ENCODE data around the gene EARS2. TPM values are rescaled to one million over a fixed set of nuclear protein-coding genes. Genes with fewer than 3 reads are reported as not detected.

The EARS2 gene
- total and polyA plus RNA-seq, 2 donors (not counting 1 experiment from before 2014, with no cell fraction given) = 27.3 to 40.3 TPM

DNA sequence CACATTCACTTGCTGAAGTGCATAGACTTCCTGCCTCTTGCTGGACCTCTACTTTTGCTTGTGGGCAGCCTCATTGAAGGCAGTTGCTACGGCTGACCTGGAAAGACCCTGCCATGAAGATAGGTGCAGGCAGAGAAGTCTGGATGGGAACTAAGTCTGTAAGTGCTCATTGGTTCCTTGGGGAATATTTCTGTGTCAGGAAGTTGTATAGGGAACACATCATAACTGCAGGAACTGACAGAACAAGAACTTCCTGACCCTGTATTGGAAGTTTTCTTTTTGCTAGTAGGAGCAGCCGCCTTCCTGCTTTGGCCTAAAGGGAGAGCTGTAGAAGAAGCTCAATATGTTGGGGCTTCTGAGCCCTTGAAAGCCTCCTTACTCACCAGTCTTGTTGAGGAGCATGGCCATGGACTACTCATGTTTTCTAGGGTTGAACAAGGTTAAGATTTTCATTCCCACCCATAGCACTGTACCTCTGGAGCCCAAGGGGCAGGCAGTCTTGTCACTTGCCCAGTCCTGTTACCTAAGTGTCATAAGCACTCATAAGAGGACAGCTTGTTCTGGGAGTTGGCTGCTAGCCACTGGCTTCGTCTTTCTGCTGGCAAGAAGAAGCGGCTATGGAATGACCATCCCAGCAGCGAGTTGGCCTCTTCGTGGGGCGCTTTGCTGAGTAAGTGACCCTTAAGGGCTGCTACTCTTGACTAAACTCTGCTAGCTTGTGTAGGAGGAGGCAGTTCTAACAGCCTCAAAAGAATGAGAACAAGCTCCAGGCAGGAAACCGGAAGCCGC, 7.6 kb upstream of the EARS2 start:
- Histone ChIP-seq H2AFZ (ENCODE audit: low read length) (no peak overlapping the region), H3K4me3 (replicated peaks in 1 of 4; ENCODE audit: control extremely low read depth in 1 of 4, insufficient read depth in 1 of 4, low read depth in 3 of 4, low read length in 4 of 4) (no peak overlapping the region), H3K9me3 (ENCODE audit: control insufficient read depth, insufficient read depth, low read depth, low read length) (no peaks in the 10 kb centered on the region), H3K36me3 (ENCODE audit: control insufficient read depth, insufficient read depth, low read length) (peaks cover 24% of the 10 kb centered on the region), H3K9ac (ENCODE audit: insufficient read depth, low read length) (no peak overlapping the region), H3K4me1 (ENCODE audit: control insufficient read depth, extremely low read depth, insufficient read depth, low read length) (no peaks in the 10 kb centered on the region), H3K27me3 (ENCODE audit: control insufficient read depth, insufficient read depth, low read length) (no peaks in the 10 kb centered on the region), H3K4me2 (ENCODE audit: extremely low read depth, insufficient read depth, low read length) (no peak overlapping the region), H4K20me1 (ENCODE audit: control insufficient read depth, extremely low read depth, insufficient read depth, low read length) (no peaks in the 10 kb centered on the region), H3K27ac (ENCODE audit: insufficient read depth, low read length) (no peak overlapping the region), H3K79me2 (ENCODE audit: control insufficient read depth, insufficient read depth, low read length) (peaks cover 14% of the 10 kb centered on the region)
- TF ChIP-seq, protein P1, sequence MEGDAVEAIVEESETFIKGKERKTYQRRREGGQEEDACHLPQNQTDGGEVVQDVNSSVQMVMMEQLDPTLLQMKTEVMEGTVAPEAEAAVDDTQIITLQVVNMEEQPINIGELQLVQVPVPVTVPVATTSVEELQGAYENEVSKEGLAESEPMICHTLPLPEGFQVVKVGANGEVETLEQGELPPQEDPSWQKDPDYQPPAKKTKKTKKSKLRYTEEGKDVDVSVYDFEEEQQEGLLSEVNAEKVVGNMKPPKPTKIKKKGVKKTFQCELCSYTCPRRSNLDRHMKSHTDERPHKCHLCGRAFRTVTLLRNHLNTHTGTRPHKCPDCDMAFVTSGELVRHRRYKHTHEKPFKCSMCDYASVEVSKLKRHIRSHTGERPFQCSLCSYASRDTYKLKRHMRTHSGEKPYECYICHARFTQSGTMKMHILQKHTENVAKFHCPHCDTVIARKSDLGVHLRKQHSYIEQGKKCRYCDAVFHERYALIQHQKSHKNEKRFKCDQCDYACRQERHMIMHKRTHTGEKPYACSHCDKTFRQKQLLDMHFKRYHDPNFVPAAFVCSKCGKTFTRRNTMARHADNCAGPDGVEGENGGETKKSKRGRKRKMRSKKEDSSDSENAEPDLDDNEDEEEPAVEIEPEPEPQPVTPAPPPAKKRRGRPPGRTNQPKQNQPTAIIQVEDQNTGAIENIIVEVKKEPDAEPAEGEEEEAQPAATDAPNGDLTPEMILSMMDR (conservative IDR thresholded peaks at IDR 0.05 in 1 of 2, IDR thresholded peaks at IDR 0.05 in 1 of 2; ENCODE audit: low read depth in 1 of 2, low read length in 2 of 2) = no peak
- TF ChIP-seq EZH2 (IDR thresholded peaks at IDR 0.05; ENCODE audit: low read length, missing control alignments) = no peak
- DNase-seq (ENCODE audit: low read depth in 2 of 2) = peak in 1 of 2 donors; percentile 11

DNA sequence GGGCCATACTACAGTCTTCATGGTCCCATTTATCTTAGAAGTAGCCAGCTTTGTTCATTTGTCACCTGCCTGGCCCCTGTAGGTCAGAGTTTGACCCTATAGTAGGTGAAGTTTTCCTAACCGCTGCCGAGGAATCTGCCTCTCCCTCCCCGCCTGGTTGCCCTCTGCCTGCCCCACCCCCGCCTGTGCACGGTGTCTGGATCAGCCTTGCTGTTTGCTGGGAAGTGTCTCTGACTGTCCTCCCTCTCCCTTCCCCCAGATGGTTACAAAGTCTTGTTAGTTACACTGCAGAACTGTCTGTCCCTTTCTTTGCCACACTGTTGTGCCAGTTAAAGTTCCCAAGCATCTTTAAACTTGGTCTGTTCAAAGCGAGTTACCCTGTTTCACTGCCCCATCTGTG, 6.0 kb upstream of the EARS2 start:
- no peaks in the 10 kb centered on the region for H3K27me3 ChIP-seq (ENCODE audit: control insufficient read depth, insufficient read depth, low read length)
- H3K9me3 ChIP-seq (ENCODE audit: control insufficient read depth, insufficient read depth, low read depth, low read length) = no peaks in the 10 kb centered on the region
- peaks cover 26% of the 10 kb centered on the region for H3K36me3 ChIP-seq (ENCODE audit: control insufficient read depth, insufficient read depth, low read length)
- H2AFZ ChIP-seq (ENCODE audit: low read length) = no peak overlapping the region
- no peaks in the 10 kb centered on the region for H3K4me1 ChIP-seq (ENCODE audit: control insufficient read depth, extremely low read depth, insufficient read depth, low read length)
- H3K27ac ChIP-seq (ENCODE audit: insufficient read depth, low read length) = no peak overlapping the region
- no peak for DNase-seq (ENCODE audit: low read depth in 2 of 2)
- H3K4me3 ChIP-seq (replicated peaks in 1 of 4; ENCODE audit: control extremely low read depth in 1 of 4, insufficient read depth in 1 of 4, low read depth in 3 of 4, low read length in 4 of 4) = no peak overlapping the region
- TF ChIP-seq, protein P1 (conservative IDR thresholded peaks at IDR 0.05 in 1 of 2, IDR thresholded peaks at IDR 0.05 in 1 of 2; ENCODE audit: low read depth in 1 of 2, low read length in 2 of 2) = no peak
- TF ChIP-seq EZH2 (IDR thresholded peaks at IDR 0.05; ENCODE audit: low read length, missing control alignments) = no peak
- H3K79me2 ChIP-seq (ENCODE audit: control insufficient read depth, insufficient read depth, low read length) = peaks cover 30% of the 10 kb centered on the region
- no peak overlapping the region for H3K9ac ChIP-seq (ENCODE audit: insufficient read depth, low read length)
- no peak overlapping the region for H3K4me2 ChIP-seq (ENCODE audit: extremely low read depth, insufficient read depth, low read length)
- no peaks in the 10 kb centered on the region for H4K20me1 ChIP-seq (ENCODE audit: control insufficient read depth, extremely low read depth, insufficient read depth, low read length)

DNA sequence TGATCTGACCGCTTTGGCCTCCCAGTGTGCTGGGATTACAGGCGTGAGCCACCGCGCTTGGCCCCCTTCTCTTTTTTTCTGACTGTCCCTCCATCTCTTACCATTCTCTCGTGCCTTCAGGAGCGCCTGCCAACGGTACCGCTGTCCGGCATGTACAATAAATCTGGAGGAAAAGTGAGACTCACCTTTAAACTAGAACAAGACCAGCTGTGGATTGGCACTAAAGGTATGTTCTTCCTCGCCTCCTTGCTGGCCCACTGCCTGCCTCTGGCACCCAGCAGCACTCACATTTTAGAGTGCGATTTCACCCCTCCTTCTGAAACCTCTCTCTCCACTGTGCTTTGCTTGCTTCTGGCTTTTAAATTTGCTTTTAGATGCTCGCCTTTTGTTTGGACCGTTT, 5.4 kb upstream of the EARS2 start:
- no peak overlapping the region for H3K4me2 ChIP-seq (ENCODE audit: extremely low read depth, insufficient read depth, low read length)
- no peak overlapping the region for H3K4me3 ChIP-seq (replicated peaks in 1 of 4; ENCODE audit: control extremely low read depth in 1 of 4, insufficient read depth in 1 of 4, low read depth in 3 of 4, low read length in 4 of 4)
- peaks cover 34% of the 10 kb centered on the region for H3K79me2 ChIP-seq (ENCODE audit: control insufficient read depth, insufficient read depth, low read length)
- H3K36me3 ChIP-seq (ENCODE audit: control insufficient read depth, insufficient read depth, low read length) = peaks cover 26% of the 10 kb centered on the region
- no peaks in the 10 kb centered on the region for H3K9me3 ChIP-seq (ENCODE audit: control insufficient read depth, insufficient read depth, low read depth, low read length)
- no peak overlapping the region for H2AFZ ChIP-seq (ENCODE audit: low read length)
- no peaks in the 10 kb centered on the region for H3K27me3 ChIP-seq (ENCODE audit: control insufficient read depth, insufficient read depth, low read length)
- no peak for DNase-seq (ENCODE audit: low read depth in 2 of 2)
- H3K9ac ChIP-seq (ENCODE audit: insufficient read depth, low read length) = no peak overlapping the region
- H4K20me1 ChIP-seq (ENCODE audit: control insufficient read depth, extremely low read depth, insufficient read depth, low read length) = no peaks in the 10 kb centered on the region
- H3K27ac ChIP-seq (ENCODE audit: insufficient read depth, low read length) = no peak overlapping the region
- TF ChIP-seq EZH2 (IDR thresholded peaks at IDR 0.05; ENCODE audit: low read length, missing control alignments) = no peak
- TF ChIP-seq, protein P1 (conservative IDR thresholded peaks at IDR 0.05 in 1 of 2, IDR thresholded peaks at IDR 0.05 in 1 of 2; ENCODE audit: low read depth in 1 of 2, low read length in 2 of 2) = no peak
- H3K4me1 ChIP-seq (ENCODE audit: control insufficient read depth, extremely low read depth, insufficient read depth, low read length) = no peaks in the 10 kb centered on the region

Data from fibroblast of lung (primary cell).